Tibial artery (tissue), 4 donors: Measurements from ENCODE around the gene TRIM4.

ENCODE experiments used
- DNase-seq, 2 donors: peaks; one replicate each; pipeline ENCODE4 v3.0.0-alpha.2; 2019
- H3K27ac ChIP-seq, 2 donors: fragments of 200-600 bp; sonication (generic) in 1 of 2; 1 replicate in 1 of 2; 2 replicates in 1 of 2; pipeline ENCODE4 v1.5.1; 2018 to 2019; ENCODE audit warnings: mild to moderate bottlenecking in 1 of 2
- H3K27me3 ChIP-seq, 2 donors: fragments of 200-600 bp; sonication (generic) in 1 of 2; one replicate each; pipeline versions ENCODE4 v1.5.1 to v1.6.0; 2016 to 2019
- H3K36me3 ChIP-seq, 3 donors: fragments of 200-600 bp; sonication (generic) in 2 of 3; one replicate each; pipeline ENCODE4 v1.5.1; 2016 to 2019; ENCODE audit warnings: mild to moderate bottlenecking in 2 of 3
- H3K4me1 ChIP-seq, 4 donors: fragments of 200-600 bp; sonication (generic) in 2 of 4; 1 replicate in 3 of 4; 2 replicates in 1 of 4; pipeline ENCODE4 v1.5.1; 2016 to 2019
- H3K4me3 ChIP-seq, 2 donors: fragments of 200-600 bp; sonication (generic) in 1 of 2; 1 replicate in 1 of 2; 2 replicates in 1 of 2; pipeline ENCODE4 v1.5.1; 2018 to 2019; ENCODE audit warnings: mild to moderate bottlenecking in 2 of 2
- H3K9me3 ChIP-seq, 3 donors: fragments of 200-600 bp; sonication (generic) in 1 of 3; one replicate each; pipeline ENCODE4 v1.5.1; 2016 to 2019
- intact Hi-C: fragments of 100-400 bp; cut with DNase I; formaldehyde crosslinking; loops from one replicate; pipeline ENCODE4 v1.15.0; 2023; ENCODE audit warnings: low total_unique reads
- TF ChIP-seq, protein P1 (sequence below), 2 experiments: fragments of 200-600 bp in 1 of 2; fragments of 450-650 bp in 1 of 2; IDR thresholded peaks; one replicate each; pipeline ENCODE4 v1.5.1; 2017 to 2019; ENCODE audit warnings: antibody characterized with exemption in 2 of 2, mild to moderate bottlenecking in 1 of 2, moderate library complexity in 1 of 2

TRIM4 gene

DNA sequence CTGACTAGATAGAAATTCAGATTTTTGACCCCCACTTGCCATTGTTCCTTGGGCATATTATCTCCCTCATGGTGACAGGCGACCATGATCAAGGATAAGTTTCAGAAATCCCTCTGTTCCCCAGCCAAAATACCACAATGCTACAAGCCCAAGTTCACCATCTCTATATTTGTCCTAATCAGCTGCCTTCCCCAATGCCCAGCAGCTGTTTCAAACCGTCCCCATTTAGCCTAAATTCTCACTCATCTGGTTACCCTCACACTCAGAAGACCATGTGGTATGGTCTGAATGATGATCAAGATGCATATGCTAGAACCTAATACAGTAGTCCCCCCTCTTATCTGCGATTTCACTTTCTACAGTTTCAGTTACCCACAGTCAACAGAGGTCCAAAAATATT is 11.0 kb upstream of the TRIM4 start:
- no peak for DNase-seq
- Histone ChIP-seq H3K36me3 (no peaks in the 10 kb centered on the region), H3K27ac (no peak overlapping the region), H3K4me1 (no peaks in the 10 kb centered on the region), H3K27me3 (peaks cover 0 to 36% of the 10 kb centered on the region in 2 donors), H3K9me3 (peaks cover 0 to 4% (median 0%) of the 10 kb centered on the region in 3 donors), H3K4me3 (no peak overlapping the region)
- TF ChIP-seq, protein P1, sequence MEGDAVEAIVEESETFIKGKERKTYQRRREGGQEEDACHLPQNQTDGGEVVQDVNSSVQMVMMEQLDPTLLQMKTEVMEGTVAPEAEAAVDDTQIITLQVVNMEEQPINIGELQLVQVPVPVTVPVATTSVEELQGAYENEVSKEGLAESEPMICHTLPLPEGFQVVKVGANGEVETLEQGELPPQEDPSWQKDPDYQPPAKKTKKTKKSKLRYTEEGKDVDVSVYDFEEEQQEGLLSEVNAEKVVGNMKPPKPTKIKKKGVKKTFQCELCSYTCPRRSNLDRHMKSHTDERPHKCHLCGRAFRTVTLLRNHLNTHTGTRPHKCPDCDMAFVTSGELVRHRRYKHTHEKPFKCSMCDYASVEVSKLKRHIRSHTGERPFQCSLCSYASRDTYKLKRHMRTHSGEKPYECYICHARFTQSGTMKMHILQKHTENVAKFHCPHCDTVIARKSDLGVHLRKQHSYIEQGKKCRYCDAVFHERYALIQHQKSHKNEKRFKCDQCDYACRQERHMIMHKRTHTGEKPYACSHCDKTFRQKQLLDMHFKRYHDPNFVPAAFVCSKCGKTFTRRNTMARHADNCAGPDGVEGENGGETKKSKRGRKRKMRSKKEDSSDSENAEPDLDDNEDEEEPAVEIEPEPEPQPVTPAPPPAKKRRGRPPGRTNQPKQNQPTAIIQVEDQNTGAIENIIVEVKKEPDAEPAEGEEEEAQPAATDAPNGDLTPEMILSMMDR (IDR thresholded peaks at IDR 0.05), result no peak
- intact Hi-C loops, result no loop called here

DNA sequence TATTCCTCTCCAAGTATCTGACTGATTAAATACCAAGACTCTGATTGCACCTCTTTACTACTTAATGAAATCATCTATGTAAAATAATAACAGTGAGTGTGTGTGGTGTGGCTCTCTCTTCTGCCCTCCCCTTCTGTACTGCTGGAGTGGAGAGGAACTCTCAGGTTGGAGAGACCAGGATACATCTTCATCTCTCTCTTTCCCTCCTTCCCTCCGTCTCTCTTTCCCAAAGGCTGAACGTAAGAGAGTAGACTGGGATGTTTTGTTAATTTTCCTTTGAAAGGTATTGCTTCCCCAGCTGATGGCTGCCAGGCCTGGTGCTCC is 10.4 kb upstream of the TRIM4 start:
- Histone ChIP-seq H3K27me3 (peaks cover 0 to 34% of the 10 kb centered on the region in 2 donors), H3K4me3 (no peak overlapping the region), H3K9me3 (peaks cover 0 to 4% (median 0%) of the 10 kb centered on the region in 3 donors), H3K4me1 (no peaks in the 10 kb centered on the region), H3K27ac (no peak overlapping the region), H3K36me3 (no peaks in the 10 kb centered on the region)
- TF ChIP-seq, protein P1 (IDR thresholded peaks at IDR 0.05), result peak in 1 of 2 experiments; percentile 7
- no peak for DNase-seq
- intact Hi-C loops, result no loop called here

DNA sequence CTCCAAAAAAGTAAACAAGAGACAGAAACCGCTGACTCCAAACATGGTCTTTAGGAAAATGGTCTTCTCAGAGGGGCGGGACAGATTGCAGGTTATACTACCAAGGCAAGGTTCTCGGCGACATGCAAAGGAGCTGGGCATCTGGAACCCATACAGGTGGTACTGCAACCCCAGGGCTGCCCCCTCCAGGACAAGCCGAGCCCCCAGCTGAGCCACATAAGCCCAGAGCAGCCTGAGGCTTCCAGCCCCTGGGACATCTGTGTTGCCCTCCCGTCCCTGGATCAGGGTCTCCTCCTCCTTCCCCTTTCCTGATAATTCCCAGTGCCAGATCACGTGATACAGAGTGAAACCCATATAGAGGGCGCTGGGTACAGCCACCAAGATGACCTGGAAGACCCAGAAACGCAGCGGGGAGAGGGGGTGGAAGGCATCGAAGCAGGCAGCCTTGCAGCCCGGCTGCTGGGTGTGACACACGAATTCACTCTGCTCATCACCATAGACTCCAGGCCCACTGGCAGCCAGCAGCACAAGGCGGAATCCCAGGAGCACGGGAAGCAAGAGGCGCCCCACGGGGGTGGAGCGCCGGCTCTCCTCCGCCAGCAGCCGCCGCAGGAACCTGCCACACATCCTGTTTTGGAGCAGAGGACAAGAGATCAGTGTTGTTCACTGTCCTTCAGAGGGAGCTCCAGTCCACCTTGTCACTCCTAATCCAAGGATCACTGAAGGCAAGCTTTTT is 9.8 kb upstream of the TRIM4 start, which contains the start of gene GJC3:
Gene GJC3 (minus strand): TSS at position 627 of the 736 bp plus-strand sequence. CDS start 0 bp downstream, at position 627.
- Histone ChIP-seq H3K9me3 (peaks cover 0 to 4% (median 0%) of the 10 kb centered on the region in 3 donors), H3K4me1 (no peaks in the 10 kb centered on the region), H3K4me3 (no peak within 1 kb of the TSS), H3K27me3 (peaks cover 0 to 29% of the 10 kb centered on the region in 2 donors), H3K27ac (no peak within 1 kb of the TSS), H3K36me3 (no peaks in the 10 kb centered on the region)
- intact Hi-C loops, result no loop called here
- DNase-seq, result peak in 1 of 2 donors; percentile 32
- TF ChIP-seq, protein P1 (IDR thresholded peaks at IDR 0.05), result no peak

DNA sequence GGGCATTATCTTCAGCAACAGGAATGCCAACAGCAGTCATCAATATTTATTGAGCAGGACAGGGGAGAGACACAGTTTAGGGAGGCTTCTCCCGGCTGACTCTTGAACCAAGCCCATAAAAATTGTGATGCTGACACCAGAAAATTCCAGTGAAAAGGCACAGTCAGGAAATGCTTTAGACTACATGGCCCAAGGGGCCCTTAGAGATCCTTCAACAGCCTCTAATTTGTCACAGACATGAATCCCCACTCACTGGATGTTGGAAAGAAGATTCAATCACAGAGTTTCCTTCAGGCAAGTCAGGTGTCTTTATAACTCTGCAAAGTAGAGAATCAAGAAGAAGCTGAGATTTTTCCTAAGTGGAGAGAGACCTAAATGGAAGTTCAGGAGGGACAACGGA is 8.9 kb upstream of the TRIM4 start:
- no peak for DNase-seq
- intact Hi-C loops, result no loop called here
- no peak overlapping the region for H3K27ac ChIP-seq
- TF ChIP-seq, protein P1 (IDR thresholded peaks at IDR 0.05), result no peak
- no peaks in the 10 kb centered on the region for H3K36me3 ChIP-seq
- peaks cover 0 to 21% of the 10 kb centered on the region in 2 donors for H3K27me3 ChIP-seq
- H3K4me1 ChIP-seq, result no peaks in the 10 kb centered on the region
- peaks cover 0 to 4% (median 0%) of the 10 kb centered on the region in 3 donors for H3K9me3 ChIP-seq
- H3K4me3 ChIP-seq, result no peak overlapping the region

DNA sequence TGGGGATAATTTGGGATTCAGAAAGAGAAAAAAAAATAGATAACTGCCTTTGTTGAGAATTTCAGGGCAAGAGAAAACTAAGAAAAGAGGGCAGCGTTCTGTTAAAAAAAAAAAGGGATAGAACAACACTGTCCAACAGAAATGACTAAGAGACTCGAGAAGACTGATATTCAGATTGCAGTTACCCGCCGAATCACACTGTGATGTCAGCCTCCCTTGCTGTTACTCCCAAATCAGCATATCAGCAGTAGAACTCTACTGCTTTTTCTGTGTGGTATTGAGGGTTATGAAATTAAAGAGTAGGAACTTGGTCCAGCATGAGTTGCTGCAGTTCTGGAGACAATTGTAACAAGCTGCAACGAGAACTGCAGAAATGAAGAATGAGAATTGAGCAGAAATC is 8.2 kb upstream of the TRIM4 start:
- TF ChIP-seq, protein P1 (IDR thresholded peaks at IDR 0.05), result no peak
- no peak for DNase-seq
- H3K27me3 ChIP-seq, result peaks cover 0 to 18% of the 10 kb centered on the region in 2 donors
- no peaks in the 10 kb centered on the region for H3K36me3 ChIP-seq
- intact Hi-C loops, result no loop called here
- H3K27ac ChIP-seq, result no peak overlapping the region
- peaks cover 0 to 4% (median 0%) of the 10 kb centered on the region in 3 donors for H3K9me3 ChIP-seq
- no peak overlapping the region for H3K4me3 ChIP-seq
- H3K4me1 ChIP-seq, result no peaks in the 10 kb centered on the region
